GM10847 (cell line): ENCODE results near the gene VWC2L.

Experiments used
- POLR2A ChIP-seq: IDR thresholded peaks from 2 replicates; pipeline ENCODE4 v1.6.1; 2011; ENCODE audit not compliant: insufficient read length; ENCODE audit errors: extremely low read depth

Gene VWC2L

GRCh38 chr2:214450118-214450894 lies 39.5 kb downstream of the VWC2L start:
- TF ChIP-seq POLR2A: no peak

GRCh38 chr2:214451516-214452275 lies 40.8 kb downstream of the VWC2L start:
- TF ChIP-seq POLR2A: no peak

- TF ChIP-seq POLR2A: no peak
Observed at GRCh38 chr2:214465363-214466146, 54.7 kb downstream of the VWC2L start.

- TF ChIP-seq POLR2A: no peak
Observed at GRCh38 chr2:214469728-214470127, 58.9 kb downstream of the VWC2L start.

GRCh38 chr2:214471382-214471781 lies 60.5 kb downstream of the VWC2L start:
- no peak for TF ChIP-seq POLR2A

- TF ChIP-seq POLR2A: no peak
Observed at GRCh38 chr2:214471990-214472389, 61.1 kb downstream of the VWC2L start.

GRCh38 chr2:214477305-214477704 lies 66.5 kb downstream of the VWC2L start:
- no peak for TF ChIP-seq POLR2A

- no peak for TF ChIP-seq POLR2A
Observed at GRCh38 chr2:214481204-214481603, 70.3 kb downstream of the VWC2L start.

GRCh38 chr2:214482728-214483127 lies 71.9 kb downstream of the VWC2L start:
- no peak for TF ChIP-seq POLR2A

- TF ChIP-seq POLR2A: no peak
Observed at GRCh38 chr2:214484239-214484638, 73.4 kb downstream of the VWC2L start.

- TF ChIP-seq POLR2A: no peak
Observed at GRCh38 chr2:214484701-214485100, 73.8 kb downstream of the VWC2L start.

GRCh38 chr2:214489181-214489580 lies 78.3 kb downstream of the VWC2L start:
- TF ChIP-seq POLR2A: no peak

GRCh38 chr2:214489702-214490101 lies 78.8 kb downstream of the VWC2L start:
- TF ChIP-seq POLR2A: no peak

- TF ChIP-seq POLR2A: no peak
Observed at GRCh38 chr2:214492152-214492551, 81.3 kb downstream of the VWC2L start.

GRCh38 chr2:214492608-214493007 lies 81.8 kb downstream of the VWC2L start:
- TF ChIP-seq POLR2A: no peak

GRCh38 chr2:214497489-214497888 lies 86.6 kb downstream of the VWC2L start:
- no peak for TF ChIP-seq POLR2A
